ENCODE data around the gene SPINT2. TPM values are rescaled to one million over a fixed set of nuclear protein-coding genes. Genes with fewer than 3 reads are reported as not detected.
A peak's percentile ranks its signal among the peaks of the same experiment; 100 is the strongest.
"Not testable (repeated sequence)": the region's sequence is repeated elsewhere in the genome, so short reads cannot be mapped to it uniquely, and the experiment has no call there.

SPINT2 gene
- total and polyA plus RNA-seq, 7 experiments from 2014 or later = 35.5 to 139 (median 40.9) TPM

GRCh38 chr19:38227287-38228004, 36.9 kb upstream of the SPINT2 start:
- Histone ChIP-seq H3K27ac (ENCODE audit: low read depth, low read length) (no peak overlapping the region), H3K36me3 (ENCODE audit: control insufficient read depth in 2 of 3, insufficient read depth in 3 of 3, low read length in 3 of 3) (no peaks in the 10 kb centered on the region), H3K27me3 (ENCODE audit: control insufficient read depth in 2 of 2, insufficient read depth in 2 of 2, low read length in 2 of 2) (peaks cover 5 to 29% of the 10 kb centered on the region in 2 donors), H3K4me1 (ENCODE audit: control insufficient read depth in 2 of 2, insufficient read depth in 2 of 2, low read length in 2 of 2) (peaks cover 3 to 7% of the 10 kb centered on the region in 2 donors), H3K4me3 (ENCODE audit: low read length) (no peak overlapping the region), H3K9me3 (ENCODE audit: control insufficient read depth in 2 of 3, low read length in 3 of 3) (no peaks in the 10 kb centered on the region)
- Mint-ChIP-seq H3K27ac (no peak overlapping the region), H3K4me3 (peak overlapping the region in 9 of 10 donors; percentile 13 to 59 (median 33)), H3K4me1 (peaks cover 15 to 37% (median 24%) of the 10 kb centered on the region in 7 donors), H3K9me3 (peaks cover 0 to 7% (median 0%) of the 10 kb centered on the region in 11 donors), H3K36me3 (peaks cover 0 to 10% (median 6%) of the 10 kb centered on the region in 5 donors), H3K27me3 (peaks cover 56 to 76% (median 74%) of the 10 kb centered on the region in 5 donors)
- ChIA-PET CTCF (interaction anchor here (0.6 to 0.9 kb wide), 3 partner anchors 12 to 217 kb away, joined by 3 read pairs; no protein-coding TSS in a partner anchor), POLR2A (no interaction called here)
- intact Hi-C loops (cut with micrococcal nuclease) = loop anchor here in 1 of 2 donors (5.0 kb wide), 1 partner anchor 110 kb away; the partner anchor contains the start of gene CATSPERG
- DNase-seq (no peak), ATAC-seq (no peak)

DNA sequence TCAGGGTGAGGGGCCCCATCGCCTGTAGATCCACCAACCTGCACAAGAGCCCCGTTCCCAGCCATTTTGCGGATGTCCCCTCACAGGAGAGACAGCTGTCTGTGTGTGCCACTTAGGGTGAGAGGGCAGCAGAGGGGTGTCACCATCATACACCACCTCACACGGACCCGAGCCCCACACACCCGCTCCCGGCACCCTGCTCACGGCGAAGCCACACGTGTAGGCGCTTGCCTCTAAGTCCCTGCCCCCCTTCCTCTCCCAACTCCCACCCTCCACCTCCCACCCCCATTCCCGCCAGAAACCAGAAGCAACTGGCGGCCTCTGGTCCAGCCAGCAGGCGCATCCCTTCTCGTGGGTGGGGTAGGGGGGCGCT, 36.4 kb upstream of the SPINT2 start:
- Histone ChIP-seq H3K36me3 (ENCODE audit: control insufficient read depth in 2 of 3, insufficient read depth in 3 of 3, low read length in 3 of 3) (no peaks in the 10 kb centered on the region), H3K4me1 (ENCODE audit: control insufficient read depth in 2 of 2, insufficient read depth in 2 of 2, low read length in 2 of 2) (peaks cover 3 to 7% of the 10 kb centered on the region in 2 donors), H3K27me3 (ENCODE audit: control insufficient read depth in 2 of 2, insufficient read depth in 2 of 2, low read length in 2 of 2) (peaks cover 5 to 29% of the 10 kb centered on the region in 2 donors), H3K27ac (ENCODE audit: low read depth, low read length) (no peak overlapping the region), H3K4me3 (ENCODE audit: low read length) (no peak overlapping the region), H3K9me3 (ENCODE audit: control insufficient read depth in 2 of 3, low read length in 3 of 3) (no peaks in the 10 kb centered on the region)
- peaks cover 0 to 4% (median 0%) of the 10 kb centered on the region in 11 donors for H3K9me3 Mint-ChIP-seq
- CTCF ChIA-PET = interaction anchor here (0.9 kb wide), 1 partner anchor 218 kb away, joined by 3 read pairs; no protein-coding TSS in a partner anchor
- H3K4me1 Mint-ChIP-seq = peaks cover 12 to 34% (median 22%) of the 10 kb centered on the region in 7 donors
- no peak overlapping the region for H3K27ac Mint-ChIP-seq
- DNase-seq = no peak
- H3K36me3 Mint-ChIP-seq = peaks cover 0 to 9% (median 6%) of the 10 kb centered on the region in 5 donors
- POLR2A ChIA-PET = no interaction called here
- H3K27me3 Mint-ChIP-seq = peaks cover 52 to 76% (median 71%) of the 10 kb centered on the region in 5 donors
- ATAC-seq = no peak
- peak overlapping the region in 5 of 10 donors; percentile 33 to 59 (median 51) for H3K4me3 Mint-ChIP-seq
- intact Hi-C loops (cut with micrococcal nuclease) = loop anchor here in 1 of 2 donors (5.0 kb wide), 1 partner anchor 109 kb away; the partner anchor contains the start of gene CATSPERG

DNA sequence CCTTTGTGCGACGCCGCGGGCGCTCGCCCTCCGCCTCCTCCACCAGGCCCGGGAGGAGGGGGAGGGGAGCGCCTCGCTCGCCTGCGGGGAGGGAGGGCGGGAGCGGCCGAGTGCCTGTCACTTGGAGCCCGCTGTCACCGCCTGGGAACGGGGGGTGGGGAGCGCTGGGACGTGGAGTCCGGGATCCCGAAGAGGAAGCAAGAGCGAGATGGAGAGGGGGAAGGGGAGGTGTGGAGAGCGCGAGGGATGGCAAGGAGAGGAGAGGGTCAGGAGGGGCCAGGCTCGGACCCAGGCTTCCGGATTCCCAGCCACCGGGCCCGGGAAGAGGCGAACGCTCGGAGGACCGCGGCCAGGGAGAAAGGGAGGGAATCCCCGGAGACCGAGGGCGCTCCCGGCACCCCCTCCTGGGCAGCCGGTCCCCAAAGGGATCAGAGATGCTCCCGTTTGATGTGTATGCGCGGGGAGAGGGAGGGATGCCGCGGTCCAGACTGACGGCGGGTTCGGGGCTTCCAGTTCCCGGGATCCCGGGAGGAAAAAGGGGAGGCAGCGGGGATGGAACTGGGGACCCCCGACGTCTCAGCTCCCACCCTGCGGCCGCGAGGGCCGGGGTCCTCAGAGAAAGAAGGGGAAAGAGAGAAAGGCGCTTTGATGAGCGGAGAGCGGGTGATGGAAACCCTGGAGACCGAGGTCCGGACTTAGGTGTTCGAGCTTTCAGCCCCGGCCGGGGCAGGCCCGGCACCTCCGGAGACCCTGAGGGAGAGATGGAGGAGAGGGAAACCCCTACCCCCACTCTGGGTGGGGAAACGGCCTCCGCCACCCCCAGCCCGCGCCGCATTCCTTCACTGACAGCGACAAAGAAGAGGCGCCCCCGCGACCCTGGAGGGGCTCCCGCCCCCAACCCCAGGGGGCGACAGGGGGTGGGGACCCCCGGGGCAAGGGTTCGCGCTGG, 35.6 kb upstream of the SPINT2 start:
- peaks cover 3 to 7% of the 10 kb centered on the region in 2 donors for H3K4me1 ChIP-seq (ENCODE audit: control insufficient read depth in 2 of 2, insufficient read depth in 2 of 2, low read length in 2 of 2)
- H3K27ac Mint-ChIP-seq = peak overlapping the region in 1 of 9 donors; percentile 38
- ATAC-seq (no peak), DNase-seq (no peak)
- peak overlapping the region in 9 of 10 donors; percentile 6 to 75 (median 34) for H3K4me3 Mint-ChIP-seq
- ChIA-PET POLR2A (no interaction called here), CTCF (no interaction called here)
- H3K4me1 Mint-ChIP-seq = peaks cover 5 to 26% (median 18%) of the 10 kb centered on the region in 7 donors
- peaks cover 5 to 25% of the 10 kb centered on the region in 2 donors for H3K27me3 ChIP-seq (ENCODE audit: control insufficient read depth in 2 of 2, insufficient read depth in 2 of 2, low read length in 2 of 2)
- H3K4me3 ChIP-seq (ENCODE audit: low read length) = no peak overlapping the region
- peaks cover 0 to 2% (median 0%) of the 10 kb centered on the region in 11 donors for H3K9me3 Mint-ChIP-seq
- no peak overlapping the region for H3K27ac ChIP-seq (ENCODE audit: low read depth, low read length)
- peaks cover 46 to 69% (median 64%) of the 10 kb centered on the region in 5 donors for H3K27me3 Mint-ChIP-seq
- intact Hi-C loops (cut with micrococcal nuclease) = loop anchor here (1.0 to 5.0 kb wide), 3 partner anchors 107 to 326 kb away; partner anchors contain the start of gene CATSPERG (in 2 of the 2)
- no peaks in the 10 kb centered on the region for H3K36me3 ChIP-seq (ENCODE audit: control insufficient read depth in 2 of 3, insufficient read depth in 3 of 3, low read length in 3 of 3)
- H3K9me3 ChIP-seq (ENCODE audit: control insufficient read depth in 2 of 3, low read length in 3 of 3) = no peaks in the 10 kb centered on the region
- peaks cover 0 to 5% (median 0%) of the 10 kb centered on the region in 5 donors for H3K36me3 Mint-ChIP-seq

DNA sequence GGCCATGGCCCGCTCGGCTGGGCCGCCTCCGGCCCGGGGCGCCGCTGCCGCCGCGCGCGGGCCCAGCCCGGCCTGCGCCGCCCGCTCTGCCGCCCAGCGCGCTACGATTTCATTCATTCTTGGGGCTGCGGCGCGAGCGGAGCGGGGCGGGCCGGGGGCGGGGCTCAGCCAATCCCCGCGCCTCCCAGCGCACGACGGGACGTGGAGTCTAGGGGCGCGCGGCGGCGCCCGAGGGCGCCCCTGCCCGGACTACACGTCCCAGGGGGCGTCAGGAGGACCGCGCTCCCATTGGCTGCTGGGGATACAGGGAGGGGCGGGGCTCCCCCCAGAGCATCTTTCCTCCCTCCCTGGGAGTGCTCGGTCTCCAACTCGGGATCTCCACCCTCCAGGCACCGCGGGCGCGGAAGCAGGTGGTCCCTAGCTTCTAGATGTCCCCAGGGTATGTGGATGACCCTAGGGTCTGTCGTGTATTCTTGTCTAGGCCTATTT, 34.7 kb upstream of the SPINT2 start:
- CTCF ChIA-PET = interaction anchor here (0.6 kb wide), 1 partner anchor 14 kb away, joined by 3 read pairs; no protein-coding TSS in a partner anchor
- Histone ChIP-seq H3K36me3 (ENCODE audit: control insufficient read depth in 2 of 3, insufficient read depth in 3 of 3, low read length in 3 of 3) (no peaks in the 10 kb centered on the region), H3K27ac (ENCODE audit: low read depth, low read length) (no peak overlapping the region), H3K4me1 (ENCODE audit: control insufficient read depth in 2 of 2, insufficient read depth in 2 of 2, low read length in 2 of 2) (peaks cover 0 to 7% of the 10 kb centered on the region in 2 donors), H3K27me3 (ENCODE audit: control insufficient read depth in 2 of 2, insufficient read depth in 2 of 2, low read length in 2 of 2) (peaks cover 5 to 16% of the 10 kb centered on the region in 2 donors), H3K4me3 (ENCODE audit: low read length) (no peak overlapping the region), H3K9me3 (ENCODE audit: control insufficient read depth in 2 of 3, low read length in 3 of 3) (no peaks in the 10 kb centered on the region)
- intact Hi-C loops (cut with micrococcal nuclease) = loop anchor here (1.0 to 5.0 kb wide), 4 partner anchors 106 to 327 kb away; partner anchors contain the start of gene CATSPERG (in 2 of the 2)
- Mint-ChIP-seq H3K27me3 (peaks cover 45 to 66% (median 57%) of the 10 kb centered on the region in 5 donors), H3K36me3 (no peaks in the 10 kb centered on the region), H3K9me3 (peaks cover 0 to 2% (median 0%) of the 10 kb centered on the region in 11 donors), H3K27ac (no peak overlapping the region), H3K4me1 (peaks cover under 1 to 20% (median 15%) of the 10 kb centered on the region in 7 donors), H3K4me3 (peak overlapping the region; percentile 7 to 77 (median 54))
- ATAC-seq = peak; percentile 91
- POLR2A ChIA-PET = no interaction called here
- peak in 8 of 9 donors; percentile 20 to 75 (median 41) for DNase-seq

DNA sequence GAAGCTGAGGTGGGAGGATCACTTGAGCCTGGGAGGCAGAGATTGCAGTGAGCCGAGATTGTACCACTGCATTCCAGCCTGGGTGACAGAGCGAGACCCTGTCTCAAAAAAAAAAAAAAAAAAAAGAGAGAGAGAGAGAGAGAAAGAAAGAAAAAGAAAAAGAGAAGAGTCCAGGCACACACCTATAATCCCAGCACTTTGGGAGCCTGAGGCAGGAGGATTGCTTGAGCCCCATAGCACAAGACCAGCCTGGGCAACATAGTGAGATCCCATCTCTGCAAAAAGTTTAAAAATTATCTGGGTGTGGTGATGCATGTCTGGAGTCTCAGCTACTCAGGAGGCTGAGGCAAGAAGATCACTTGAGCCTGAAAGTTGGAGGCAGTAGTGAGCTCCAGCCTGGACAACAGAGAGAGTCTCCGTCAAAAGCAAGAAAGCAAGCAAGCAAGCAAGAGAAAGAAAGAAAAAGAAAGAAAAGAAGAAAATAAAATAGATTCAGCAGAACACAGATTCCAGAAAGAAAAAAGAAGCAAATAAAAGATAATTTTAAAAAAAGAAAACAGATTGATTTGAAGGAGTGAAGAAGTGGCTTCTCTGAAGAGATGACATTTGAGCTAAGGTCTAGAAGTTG, 33.8 kb upstream of the SPINT2 start:
- H3K27ac ChIP-seq (ENCODE audit: low read depth, low read length); H3K36me3 ChIP-seq (ENCODE audit: control insufficient read depth in 2 of 3, insufficient read depth in 3 of 3, low read length in 3 of 3); ATAC-seq; H3K36me3 Mint-ChIP-seq; H3K9me3 Mint-ChIP-seq; POLR2A ChIA-PET; H3K4me1 ChIP-seq (ENCODE audit: control insufficient read depth in 2 of 2, insufficient read depth in 2 of 2, low read length in 2 of 2); H3K4me3 ChIP-seq (ENCODE audit: low read length); H3K9me3 ChIP-seq (ENCODE audit: control insufficient read depth in 2 of 3, low read length in 3 of 3); H3K27ac Mint-ChIP-seq; DNase-seq: not testable (repeated sequence)
- intact Hi-C loops (cut with micrococcal nuclease) = loop anchor here in 1 of 2 donors (5.0 kb wide), 1 partner anchor 183 kb away; no protein-coding TSS in a partner anchor
- peaks cover 0 to 19% (median 14%) of the 10 kb centered on the region in 7 donors for H3K4me1 Mint-ChIP-seq
- peaks cover 5 to 13% of the 10 kb centered on the region in 2 donors for H3K27me3 ChIP-seq (ENCODE audit: control insufficient read depth in 2 of 2, insufficient read depth in 2 of 2, low read length in 2 of 2)
- CTCF ChIA-PET = interaction anchor here (0.7 kb wide), 2 partner anchors 20 to 176 kb away, joined by 3 to 4 read pairs; no protein-coding TSS in a partner anchor
- H3K4me3 Mint-ChIP-seq = peak overlapping the region in 2 of 10 donors; percentile 34 to 54
- peaks cover 43 to 56% (median 55%) of the 10 kb centered on the region in 5 donors for H3K27me3 Mint-ChIP-seq
